Measurements from ENCODE around the gene ACSM3. TPM values are rescaled to one million over a fixed set of nuclear protein-coding genes. Genes with fewer than 3 reads are reported as not detected.

Gene ACSM3
- total and polyA plus RNA-seq, 2 donors: 3.5 to 11.3 TPM

- H3K4me3 ChIP-seq (ENCODE audit: low read depth, low read length): no peak overlapping the region
- no peak overlapping the region for H3K27ac ChIP-seq (ENCODE audit: low read depth)
- no peaks in the 10 kb centered on the region for H3K4me1 ChIP-seq (ENCODE audit: insufficient read depth)
- H3K36me3 ChIP-seq (ENCODE audit: insufficient read depth): no peaks in the 10 kb centered on the region
- 61% methylated on average over 1 of the region's 1 CpG for WGBS
- no peak for DNase-seq (ENCODE audit: extremely low spot score)
Measured at GRCh38 chr16:20830372-20830771, 66.6 kb downstream of the ACSM3 start.

- Histone ChIP-seq H3K27ac (ENCODE audit: low read depth) (no peak overlapping the region), H3K4me3 (ENCODE audit: low read depth, low read length) (no peak overlapping the region), H3K4me1 (ENCODE audit: insufficient read depth) (no peaks in the 10 kb centered on the region), H3K36me3 (ENCODE audit: insufficient read depth) (peaks cover 2% of the 10 kb centered on the region)
- DNase-seq (ENCODE audit: extremely low spot score): no peak
- 67% methylated on average over 2 of the region's 2 CpGs for WGBS
Measured at GRCh38 chr16:20833086-20833485, 69.3 kb downstream of the ACSM3 start.

DNA sequence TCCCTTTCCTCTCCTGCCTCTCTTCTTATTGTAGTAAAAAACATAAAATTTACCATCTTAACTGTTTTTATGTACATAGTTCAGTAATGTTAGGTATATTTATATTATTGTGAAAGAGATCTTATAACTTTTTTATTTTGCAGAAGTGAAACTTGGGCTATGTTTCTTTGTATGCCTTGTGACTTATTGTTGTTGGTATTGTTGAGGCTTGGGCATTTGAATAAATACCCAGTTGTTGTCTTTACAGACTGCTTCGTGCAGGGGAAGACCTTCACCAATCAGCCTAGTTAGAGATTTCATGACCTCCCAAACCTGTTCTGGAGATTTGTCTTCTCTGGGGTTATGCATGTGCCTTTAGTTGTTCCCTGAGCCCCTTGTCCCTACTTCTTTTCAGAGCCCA lies 74.4 kb downstream of the ACSM3 start:
- DNase-seq (ENCODE audit: extremely low spot score): no peak
- no peak overlapping the region for H3K27ac ChIP-seq (ENCODE audit: low read depth)
- no peak overlapping the region for H3K4me3 ChIP-seq (ENCODE audit: low read depth, low read length)
- peaks cover 2% of the 10 kb centered on the region for H3K36me3 ChIP-seq (ENCODE audit: insufficient read depth)
- WGBS: 90% methylated on average over 1 of the region's 1 CpG
- no peaks in the 10 kb centered on the region for H3K4me1 ChIP-seq (ENCODE audit: insufficient read depth)

GRCh38 chr16:20839504-20839903 lies 75.7 kb downstream of the ACSM3 start:
- H3K36me3 ChIP-seq (ENCODE audit: insufficient read depth): peaks cover 2% of the 10 kb centered on the region
- H3K4me1 ChIP-seq (ENCODE audit: insufficient read depth): no peaks in the 10 kb centered on the region
- 91% methylated on average over 2 of the region's 2 CpGs for WGBS
- H3K4me3 ChIP-seq (ENCODE audit: low read depth, low read length): no peak overlapping the region
- no peak overlapping the region for H3K27ac ChIP-seq (ENCODE audit: low read depth)
- DNase-seq (ENCODE audit: extremely low spot score): no peak

DNA sequence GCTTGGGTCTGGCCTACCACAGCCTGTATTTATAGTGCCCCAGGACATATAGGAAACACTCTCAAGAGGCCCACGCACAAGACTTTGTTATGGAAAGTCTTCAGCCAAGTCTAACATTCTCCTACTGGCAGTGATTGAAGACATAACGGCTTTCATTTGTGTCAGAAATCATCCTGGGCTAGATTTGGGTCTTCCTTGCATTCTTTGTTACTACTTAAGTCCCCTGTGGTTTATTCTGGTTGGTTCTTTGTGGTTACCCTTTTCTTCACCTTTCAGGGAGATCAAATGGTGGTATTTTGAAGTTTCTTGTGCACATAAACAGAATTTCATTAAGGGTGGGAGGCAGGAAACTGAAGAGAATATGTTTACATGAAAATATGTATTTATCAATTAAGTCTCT lies 80.2 kb downstream of the ACSM3 start:
- Histone ChIP-seq H3K27ac (ENCODE audit: low read depth) (no peak overlapping the region), H3K36me3 (ENCODE audit: insufficient read depth) (no peaks in the 10 kb centered on the region), H3K4me3 (ENCODE audit: low read depth, low read length) (no peak overlapping the region), H3K4me1 (ENCODE audit: insufficient read depth) (no peaks in the 10 kb centered on the region)
- WGBS: 86% methylated on average over 2 of the region's 2 CpGs
- no peak for DNase-seq (ENCODE audit: extremely low spot score)

DNA sequence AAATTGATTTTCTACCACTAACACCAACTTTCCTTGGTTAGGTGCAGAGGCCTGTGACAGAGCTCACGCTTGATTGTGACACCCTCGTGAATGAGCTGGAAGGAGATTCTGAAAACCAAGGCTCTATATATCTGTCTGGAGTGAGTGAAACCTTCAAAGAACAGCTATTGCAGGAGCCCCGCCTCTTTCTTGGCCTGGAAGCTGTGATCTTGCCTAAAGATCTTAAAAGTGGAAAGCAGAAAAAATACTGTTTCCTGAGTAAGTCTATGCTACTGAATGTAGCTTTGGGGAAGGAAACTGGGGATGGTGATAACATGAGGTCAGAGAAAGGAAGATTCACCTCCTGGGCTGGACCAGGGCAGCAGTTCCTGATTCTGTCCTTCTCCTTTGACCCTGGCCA lies 80.8 kb downstream of the ACSM3 start:
- 83% methylated on average over 3 of the region's 3 CpGs for whole genome bisulfite sequencing
- H3K27ac ChIP-seq (ENCODE audit: low read depth): no peak overlapping the region

GRCh38 chr16:20846030-20846429 lies 82.2 kb downstream of the ACSM3 start:
- WGBS: 83% methylated on average over 6 of the region's 6 CpGs
- H3K36me3 ChIP-seq (ENCODE audit: insufficient read depth): no peaks in the 10 kb centered on the region
- H3K4me1 ChIP-seq (ENCODE audit: insufficient read depth): no peaks in the 10 kb centered on the region
- H3K27ac ChIP-seq (ENCODE audit: low read depth): no peak overlapping the region
- no peak for DNase-seq (ENCODE audit: extremely low spot score)
- H3K4me3 ChIP-seq (ENCODE audit: low read depth, low read length): no peak overlapping the region

More for the DNA sequence above, 80.8 kb downstream of the ACSM3 start:
- Histone ChIP-seq H3K36me3 (ENCODE audit: insufficient read depth) (no peaks in the 10 kb centered on the region), H3K4me3 (ENCODE audit: low read depth, low read length) (no peak overlapping the region), H3K4me1 (ENCODE audit: insufficient read depth) (no peaks in the 10 kb centered on the region)
- no peak for DNase-seq (ENCODE audit: extremely low spot score)

DNA sequence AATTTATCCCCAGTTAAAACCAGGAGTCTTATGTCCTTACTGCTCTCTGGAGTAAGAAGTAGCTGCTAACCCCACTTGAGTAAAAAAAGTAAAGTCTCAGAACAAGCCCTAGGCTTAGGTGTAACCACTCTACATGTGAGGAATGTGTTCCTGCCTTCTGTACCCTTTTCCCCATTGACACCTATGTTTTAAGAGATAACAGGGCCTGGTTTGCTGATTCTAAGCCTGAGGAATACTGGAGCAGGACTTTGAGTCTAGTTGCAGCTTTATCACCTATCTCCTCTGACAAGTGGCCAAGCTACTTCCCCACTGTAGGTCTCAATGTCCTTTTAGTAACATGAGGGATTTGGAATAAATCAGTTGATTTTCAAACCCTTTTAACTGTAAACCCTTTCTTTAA lies 82.7 kb downstream of the ACSM3 start:
- Histone ChIP-seq H3K4me1 (ENCODE audit: insufficient read depth) (no peaks in the 10 kb centered on the region), H3K27ac (ENCODE audit: low read depth) (no peak overlapping the region), H3K4me3 (ENCODE audit: low read depth, low read length) (no peak overlapping the region), H3K36me3 (ENCODE audit: insufficient read depth) (no peaks in the 10 kb centered on the region)
- DNase-seq (ENCODE audit: extremely low spot score): no peak

Small RNA genes lying within 50 kb of the gene (small RNA-seq; reads per million reads assigned to genes)
- gene RF00618 (not detected), gene RNU6-944P (not detected)

Other genes with a start within 250 kb of the ACSM3 start
- 0.37 TPM for gene ACSM2B, start 187.6 kb upstream of the ACSM3 start, total RNA-seq
- 0.28 TPM for gene ACSM2B, start 187.6 kb upstream of the ACSM3 start, polyA plus RNA-seq
- gene ACSM1, start 66.3 kb upstream of the ACSM3 start, total RNA-seq: 1.0 TPM
- gene ACSM1, start 66.3 kb upstream of the ACSM3 start, polyA plus RNA-seq: 0.68 TPM
- gene THUMPD1, start 22.2 kb upstream of the ACSM3 start, total RNA-seq: 74.9 TPM
- gene THUMPD1, start 22.2 kb upstream of the ACSM3 start, polyA plus RNA-seq: 44.4 TPM
- 45.6 TPM for gene ERI2, start 42.5 kb downstream of the ACSM3 start, total RNA-seq
- gene ERI2, start 42.5 kb downstream of the ACSM3 start, polyA plus RNA-seq: 12.5 TPM
- gene REXO5, start 42.5 kb downstream of the ACSM3 start, total RNA-seq: 16.1 TPM
- 3.0 TPM for gene REXO5, start 42.5 kb downstream of the ACSM3 start, polyA plus RNA-seq
- gene DCUN1D3, start 136.3 kb downstream of the ACSM3 start, total RNA-seq: 13.0 TPM
- 6.8 TPM for gene DCUN1D3, start 136.3 kb downstream of the ACSM3 start, polyA plus RNA-seq
- 54.6 TPM for gene LYRM1, start 136.8 kb downstream of the ACSM3 start, total RNA-seq
- gene LYRM1, start 136.8 kb downstream of the ACSM3 start, polyA plus RNA-seq: 59.8 TPM

Measured in urinary bladder (tissue), 4 donors.